NB4 (cell line): ENCODE measurements around the gene GLRB.

Experiments used
- DNase-seq: peaks from one replicate; pipeline ENCODE4 v3.0.0; 2010; ENCODE audit warnings: low read depth
- H3K4me3 ChIP-seq: one replicate; pipeline ENCODE4 v1.5.1; 2011; ENCODE audit warnings: mild to moderate bottlenecking, low read depth, low read length, moderate library complexity
- MYC ChIP-seq: IDR thresholded peaks from 2 replicates; pipeline ENCODE4 v1.6.1; 2011; ENCODE audit warnings: low read depth, low read length
- POLR2A ChIP-seq: IDR thresholded peaks from 2 replicates; pipeline ENCODE4 v1.6.1; 2011; ENCODE audit warnings: mild to moderate bottlenecking; ENCODE audit not compliant: insufficient read length; ENCODE audit errors: extremely low read depth
- TF ChIP-seq, protein P1 (sequence below): IDR thresholded peaks from one replicate; pipeline ENCODE4 v1.5.1; 2012; ENCODE audit warnings: low read depth, low read length
- TF ChIP-seq, protein P2 (sequence below): IDR thresholded peaks from 2 replicates; pipeline ENCODE4 v1.6.1; 2011; ENCODE audit warnings: low read depth, low read length

Gene GLRB

DNA sequence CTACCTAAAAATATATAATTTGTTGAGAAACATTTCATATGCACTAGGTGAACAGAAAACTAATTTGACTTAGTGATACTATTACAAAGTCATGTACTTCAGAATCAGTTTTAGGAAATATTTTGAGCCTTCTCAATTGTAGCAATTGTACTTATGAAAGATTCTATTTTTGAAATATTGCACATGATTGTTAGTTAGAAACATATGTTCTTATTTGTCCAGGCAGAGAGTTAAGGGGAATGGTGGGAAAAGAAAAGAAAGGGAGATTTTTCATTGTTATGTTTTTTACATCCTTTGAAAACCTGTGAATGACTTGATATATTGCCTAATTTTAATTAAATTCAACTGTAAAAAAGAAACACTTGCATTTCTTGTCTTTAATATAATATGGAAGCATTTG lies 66.0 kb downstream of the GLRB start:
- no peak overlapping the region for H3K4me3 ChIP-seq
- DNase-seq, result no peak
- TF ChIP-seq MYC, result no peak
- TF ChIP-seq, protein P1, sequence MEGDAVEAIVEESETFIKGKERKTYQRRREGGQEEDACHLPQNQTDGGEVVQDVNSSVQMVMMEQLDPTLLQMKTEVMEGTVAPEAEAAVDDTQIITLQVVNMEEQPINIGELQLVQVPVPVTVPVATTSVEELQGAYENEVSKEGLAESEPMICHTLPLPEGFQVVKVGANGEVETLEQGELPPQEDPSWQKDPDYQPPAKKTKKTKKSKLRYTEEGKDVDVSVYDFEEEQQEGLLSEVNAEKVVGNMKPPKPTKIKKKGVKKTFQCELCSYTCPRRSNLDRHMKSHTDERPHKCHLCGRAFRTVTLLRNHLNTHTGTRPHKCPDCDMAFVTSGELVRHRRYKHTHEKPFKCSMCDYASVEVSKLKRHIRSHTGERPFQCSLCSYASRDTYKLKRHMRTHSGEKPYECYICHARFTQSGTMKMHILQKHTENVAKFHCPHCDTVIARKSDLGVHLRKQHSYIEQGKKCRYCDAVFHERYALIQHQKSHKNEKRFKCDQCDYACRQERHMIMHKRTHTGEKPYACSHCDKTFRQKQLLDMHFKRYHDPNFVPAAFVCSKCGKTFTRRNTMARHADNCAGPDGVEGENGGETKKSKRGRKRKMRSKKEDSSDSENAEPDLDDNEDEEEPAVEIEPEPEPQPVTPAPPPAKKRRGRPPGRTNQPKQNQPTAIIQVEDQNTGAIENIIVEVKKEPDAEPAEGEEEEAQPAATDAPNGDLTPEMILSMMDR, result no peak
- no peak for TF ChIP-seq POLR2A
- TF ChIP-seq, protein P2, sequence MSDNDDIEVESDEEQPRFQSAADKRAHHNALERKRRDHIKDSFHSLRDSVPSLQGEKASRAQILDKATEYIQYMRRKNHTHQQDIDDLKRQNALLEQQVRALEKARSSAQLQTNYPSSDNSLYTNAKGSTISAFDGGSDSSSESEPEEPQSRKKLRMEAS, result no peak

DNA sequence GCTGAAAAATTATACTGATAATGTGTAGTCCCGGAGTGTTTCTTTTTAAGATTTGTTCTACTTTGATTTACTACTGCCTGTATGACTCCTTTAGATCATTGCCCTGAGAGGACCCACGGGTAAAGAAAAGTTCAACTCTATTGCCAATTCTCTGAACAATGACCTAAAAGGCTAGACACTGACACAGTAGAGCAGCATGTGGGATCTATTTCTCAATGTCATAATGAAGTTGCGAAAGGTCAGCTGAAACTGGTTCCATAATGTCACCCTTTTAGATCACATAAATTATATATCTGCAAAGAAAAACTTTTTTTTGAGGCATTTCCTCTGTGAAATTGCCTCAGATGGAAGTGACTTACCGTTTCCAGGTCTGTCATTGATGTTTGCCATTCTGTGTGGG lies 67.4 kb downstream of the GLRB start:
- no peak overlapping the region for H3K4me3 ChIP-seq
- DNase-seq, result peak; percentile 8
- TF ChIP-seq, protein P2, result no peak
- TF ChIP-seq POLR2A (no peak), MYC (no peak)
- TF ChIP-seq, protein P1, result no peak

DNA sequence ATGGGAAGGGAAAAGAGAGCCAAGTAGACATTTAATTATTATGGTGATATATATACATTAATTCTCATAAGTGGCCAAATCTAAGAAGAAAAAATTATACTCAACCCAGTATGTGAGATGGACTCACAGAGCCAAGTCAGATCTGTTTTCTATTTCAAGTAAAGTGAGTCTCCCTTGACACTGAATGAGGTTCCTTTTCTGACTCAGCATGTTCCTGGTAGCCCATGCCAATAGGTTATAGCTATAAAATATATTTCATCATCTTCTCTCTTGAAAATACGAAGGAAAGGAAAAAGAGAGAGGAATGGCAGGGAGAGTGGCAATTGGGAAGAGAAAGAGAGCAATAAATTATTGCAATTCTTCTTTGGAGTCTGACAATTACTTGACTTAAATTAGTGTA lies 75.8 kb downstream of the GLRB start:
- TF ChIP-seq, protein P1, result no peak
- TF ChIP-seq POLR2A (no peak), MYC (no peak)
- TF ChIP-seq, protein P2, result no peak
- H3K4me3 ChIP-seq, result no peak overlapping the region
- DNase-seq, result no peak

DNA sequence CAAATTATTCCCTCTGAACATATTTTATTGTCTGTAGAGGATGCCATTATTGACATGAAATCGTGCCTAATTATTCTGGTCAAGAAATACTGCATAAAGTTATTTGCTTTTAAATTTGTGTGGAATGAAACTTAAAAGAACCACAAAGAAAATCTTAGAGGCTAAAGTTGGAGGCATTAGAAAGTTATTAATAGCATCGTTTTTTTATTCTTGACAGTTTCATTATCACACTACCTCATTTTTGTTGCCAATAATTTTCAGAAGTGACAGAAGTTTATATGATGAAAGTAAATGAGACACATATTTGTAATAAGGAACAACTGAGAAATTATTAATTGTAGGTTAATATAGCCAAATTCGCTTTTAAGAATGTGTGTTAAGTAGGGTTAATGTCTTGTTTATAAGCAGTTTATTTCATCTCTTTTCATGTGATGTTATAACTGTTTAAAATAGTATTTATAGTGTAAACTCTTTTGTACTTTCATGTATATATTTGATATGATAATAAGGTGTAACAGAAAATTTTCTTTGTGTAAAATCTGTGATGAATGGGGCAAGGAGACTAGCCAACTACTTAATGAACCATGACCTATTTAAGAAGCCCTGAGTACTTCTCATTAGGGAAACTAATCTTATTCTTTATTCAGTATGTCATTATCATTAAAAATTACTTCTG lies 90.1 kb downstream of the GLRB start:
- no peak for DNase-seq
- no peak overlapping the region for H3K4me3 ChIP-seq
- TF ChIP-seq, protein P2, result no peak
- TF ChIP-seq MYC (no peak), POLR2A (no peak)
- TF ChIP-seq, protein P1, result no peak

DNA sequence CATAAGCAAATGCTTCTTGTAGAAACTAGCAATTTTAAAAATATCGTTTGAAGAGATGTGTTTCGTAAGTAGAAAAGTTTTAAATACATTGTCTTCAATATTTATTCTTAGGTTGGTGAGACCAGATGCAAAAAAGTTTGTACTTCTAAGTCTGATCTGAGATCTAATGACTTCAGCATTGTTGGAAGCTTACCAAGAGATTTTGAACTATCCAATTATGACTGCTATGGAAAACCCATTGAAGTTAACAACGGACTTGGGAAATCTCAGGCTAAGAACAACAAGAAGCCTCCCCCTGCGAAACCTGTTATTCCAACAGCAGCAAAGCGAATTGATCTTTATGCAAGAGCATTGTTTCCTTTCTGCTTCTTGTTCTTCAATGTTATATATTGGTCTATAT lies 94.4 kb downstream of the GLRB start:
- TF ChIP-seq, protein P1, result no peak
- TF ChIP-seq, protein P2, result no peak
- TF ChIP-seq MYC (no peak), POLR2A (no peak)
- no peak for DNase-seq
- H3K4me3 ChIP-seq, result no peak overlapping the region
